Measurements from ENCODE around the gene AGAP9. TPM values are rescaled to one million over a fixed set of nuclear protein-coding genes. Genes with fewer than 3 reads are reported as not detected.
"Not testable (repeated sequence)": the region's sequence is repeated elsewhere in the genome, so short reads cannot be mapped to it uniquely, and the experiment has no call there.

The AGAP9 gene
- 7.6 and 8.6 TPM in 2 replicates for total RNA-seq (2021)
- long read RNA-seq, partial matches to known transcripts, result 0 of 1 reads
- long read RNA-seq, other reads (novel, unspliced or antisense), result 1 of 1 reads

GRCh38 chr10:47523475-47523874 is at the start of gene AGAP9:
Gene AGAP9, minus strand, starts transcription at chr10:47523638. Its CDS starts 112 bp downstream, at chr10:47523526.
- not testable (repeated sequence) for H3K79me1 ChIP-seq (ENCODE audit: insufficient read depth, low read depth, low read length, poor library complexity, severe bottlenecking); H3K27ac ChIP-seq (ENCODE audit: insufficient read length, low read depth, low read length); H3K4me1 Mint-ChIP-seq; H2BK5ac ChIP-seq (ENCODE audit: insufficient read length, low read length); H4K91ac ChIP-seq (ENCODE audit: insufficient read length, low read depth, low read length); H4K5ac ChIP-seq (ENCODE audit: insufficient read length, low read depth, low read length); H2AFZ ChIP-seq (ENCODE audit: low read length); H3K23me2 ChIP-seq (ENCODE audit: insufficient read length, low read depth, low read length, poor library complexity, severe bottlenecking); H3K56ac ChIP-seq (ENCODE audit: insufficient read length, low read depth, low read length); H4K20me1 ChIP-seq (ENCODE audit: control insufficient read depth, insufficient read depth, insufficient read length); H3K9me3 Mint-ChIP-seq; H4K8ac ChIP-seq (replicated peaks; ENCODE audit: insufficient read length, low read depth, low read length); H2AK5ac ChIP-seq (ENCODE audit: insufficient read length, low read length); DNase-seq; H3K9me3 ChIP-seq (ENCODE audit: control insufficient read depth, low read depth, low read length); H3K18ac ChIP-seq (ENCODE audit: insufficient read length, low read depth, low read length); H3K23ac ChIP-seq (ENCODE audit: insufficient read length, low read depth, low read length); H3K27me3 Mint-ChIP-seq (ENCODE audit: low read depth); H3K4ac ChIP-seq (ENCODE audit: low read depth, low read length); H3K4me3 Mint-ChIP-seq; H3K9ac ChIP-seq (ENCODE audit: extremely low read depth, insufficient read length, low read length); H3K27ac Mint-ChIP-seq; H3K27me3 ChIP-seq (ENCODE audit: insufficient read depth, low read length); H3T11ph ChIP-seq (ENCODE audit: low read length); H3K4me2 ChIP-seq (ENCODE audit: insufficient read depth, insufficient read length, low read length); H2BK20ac ChIP-seq (ENCODE audit: low read depth, low read length, poor library complexity, severe bottlenecking); H2BK120ac ChIP-seq (ENCODE audit: low read depth, low read length, poor library complexity, severe bottlenecking); H2BK15ac ChIP-seq (ENCODE audit: low read depth, low read length); H3K14ac ChIP-seq (ENCODE audit: insufficient read depth, low read length); H3K79me2 ChIP-seq (ENCODE audit: insufficient read depth, low read length); H3K36me3 Mint-ChIP-seq (ENCODE audit: insufficient read depth in 1 of 3, low read depth in 3 of 3); H2BK12ac ChIP-seq (ENCODE audit: insufficient read length, low read depth, low read length); H3K4me1 ChIP-seq (ENCODE audit: insufficient read depth, low read length)
- no CpG with 5 or more reads among the region's 20 CpGs for WGBS (ENCODE audit: extremely low coverage, insufficient read length, low lambda C conversion rate)

GRCh38 chr10:47571138-47571912 is 47.9 kb upstream of the AGAP9 start:
- not testable (repeated sequence) for H2AK5ac ChIP-seq (ENCODE audit: insufficient read length, low read length); H3K9me3 ChIP-seq (ENCODE audit: control insufficient read depth, low read depth, low read length); H2BK20ac ChIP-seq (ENCODE audit: low read depth, low read length, poor library complexity, severe bottlenecking); DNase-seq; H3K4me1 Mint-ChIP-seq; H3T11ph ChIP-seq (ENCODE audit: low read length); H2BK120ac ChIP-seq (ENCODE audit: low read depth, low read length, poor library complexity, severe bottlenecking); H3K79me2 ChIP-seq (ENCODE audit: insufficient read depth, low read length); H4K91ac ChIP-seq (ENCODE audit: insufficient read length, low read depth, low read length); H2AFZ ChIP-seq (ENCODE audit: low read length); H3K27me3 Mint-ChIP-seq (ENCODE audit: low read depth); H3K18ac ChIP-seq (ENCODE audit: insufficient read length, low read depth, low read length); H3K4me2 ChIP-seq (ENCODE audit: insufficient read depth, insufficient read length, low read length); H4K20me1 ChIP-seq (ENCODE audit: control insufficient read depth, insufficient read depth, insufficient read length); H3K27ac Mint-ChIP-seq; H3K27me3 ChIP-seq (ENCODE audit: insufficient read depth, low read length); H3K4ac ChIP-seq (ENCODE audit: low read depth, low read length); H2BK12ac ChIP-seq (ENCODE audit: insufficient read length, low read depth, low read length); H3K9ac ChIP-seq (ENCODE audit: extremely low read depth, insufficient read length, low read length); H4K8ac ChIP-seq (replicated peaks; ENCODE audit: insufficient read length, low read depth, low read length); H3K27ac ChIP-seq (ENCODE audit: insufficient read length, low read depth, low read length); H3K14ac ChIP-seq (ENCODE audit: insufficient read depth, low read length); H2BK5ac ChIP-seq (ENCODE audit: insufficient read length, low read length); H2BK15ac ChIP-seq (ENCODE audit: low read depth, low read length); H3K4me3 Mint-ChIP-seq; H3K79me1 ChIP-seq (ENCODE audit: insufficient read depth, low read depth, low read length, poor library complexity, severe bottlenecking); H3K9me3 Mint-ChIP-seq; H3K4me1 ChIP-seq (ENCODE audit: insufficient read depth, low read length); H4K5ac ChIP-seq (ENCODE audit: insufficient read length, low read depth, low read length); H3K23ac ChIP-seq (ENCODE audit: insufficient read length, low read depth, low read length); H3K56ac ChIP-seq (ENCODE audit: insufficient read length, low read depth, low read length); H3K36me3 Mint-ChIP-seq (ENCODE audit: insufficient read depth in 1 of 3, low read depth in 3 of 3); H3K23me2 ChIP-seq (ENCODE audit: insufficient read length, low read depth, low read length, poor library complexity, severe bottlenecking)
- WGBS (ENCODE audit: extremely low coverage, insufficient read length, low lambda C conversion rate), result no CpG with 5 or more reads among the region's 9 CpGs

Data from H9 (cell line).